ELF-1 (cell line): ENCODE data around the gene HEPH.
"Not testable (repeated sequence)": the region's sequence is repeated elsewhere in the genome, so short reads cannot be mapped to it uniquely, and the experiment has no call there.

Source experiments
- DNase-seq: peaks from one replicate; pipeline ENCODE4 v3.0.0-alpha.2; 2016; ENCODE audit warnings: low read depth, low spot score

HEPH gene, protein sequence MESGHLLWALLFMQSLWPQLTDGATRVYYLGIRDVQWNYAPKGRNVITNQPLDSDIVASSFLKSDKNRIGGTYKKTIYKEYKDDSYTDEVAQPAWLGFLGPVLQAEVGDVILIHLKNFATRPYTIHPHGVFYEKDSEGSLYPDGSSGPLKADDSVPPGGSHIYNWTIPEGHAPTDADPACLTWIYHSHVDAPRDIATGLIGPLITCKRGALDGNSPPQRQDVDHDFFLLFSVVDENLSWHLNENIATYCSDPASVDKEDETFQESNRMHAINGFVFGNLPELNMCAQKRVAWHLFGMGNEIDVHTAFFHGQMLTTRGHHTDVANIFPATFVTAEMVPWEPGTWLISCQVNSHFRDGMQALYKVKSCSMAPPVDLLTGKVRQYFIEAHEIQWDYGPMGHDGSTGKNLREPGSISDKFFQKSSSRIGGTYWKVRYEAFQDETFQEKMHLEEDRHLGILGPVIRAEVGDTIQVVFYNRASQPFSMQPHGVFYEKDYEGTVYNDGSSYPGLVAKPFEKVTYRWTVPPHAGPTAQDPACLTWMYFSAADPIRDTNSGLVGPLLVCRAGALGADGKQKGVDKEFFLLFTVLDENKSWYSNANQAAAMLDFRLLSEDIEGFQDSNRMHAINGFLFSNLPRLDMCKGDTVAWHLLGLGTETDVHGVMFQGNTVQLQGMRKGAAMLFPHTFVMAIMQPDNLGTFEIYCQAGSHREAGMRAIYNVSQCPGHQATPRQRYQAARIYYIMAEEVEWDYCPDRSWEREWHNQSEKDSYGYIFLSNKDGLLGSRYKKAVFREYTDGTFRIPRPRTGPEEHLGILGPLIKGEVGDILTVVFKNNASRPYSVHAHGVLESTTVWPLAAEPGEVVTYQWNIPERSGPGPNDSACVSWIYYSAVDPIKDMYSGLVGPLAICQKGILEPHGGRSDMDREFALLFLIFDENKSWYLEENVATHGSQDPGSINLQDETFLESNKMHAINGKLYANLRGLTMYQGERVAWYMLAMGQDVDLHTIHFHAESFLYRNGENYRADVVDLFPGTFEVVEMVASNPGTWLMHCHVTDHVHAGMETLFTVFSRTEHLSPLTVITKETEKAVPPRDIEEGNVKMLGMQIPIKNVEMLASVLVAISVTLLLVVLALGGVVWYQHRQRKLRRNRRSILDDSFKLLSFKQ

DNA sequence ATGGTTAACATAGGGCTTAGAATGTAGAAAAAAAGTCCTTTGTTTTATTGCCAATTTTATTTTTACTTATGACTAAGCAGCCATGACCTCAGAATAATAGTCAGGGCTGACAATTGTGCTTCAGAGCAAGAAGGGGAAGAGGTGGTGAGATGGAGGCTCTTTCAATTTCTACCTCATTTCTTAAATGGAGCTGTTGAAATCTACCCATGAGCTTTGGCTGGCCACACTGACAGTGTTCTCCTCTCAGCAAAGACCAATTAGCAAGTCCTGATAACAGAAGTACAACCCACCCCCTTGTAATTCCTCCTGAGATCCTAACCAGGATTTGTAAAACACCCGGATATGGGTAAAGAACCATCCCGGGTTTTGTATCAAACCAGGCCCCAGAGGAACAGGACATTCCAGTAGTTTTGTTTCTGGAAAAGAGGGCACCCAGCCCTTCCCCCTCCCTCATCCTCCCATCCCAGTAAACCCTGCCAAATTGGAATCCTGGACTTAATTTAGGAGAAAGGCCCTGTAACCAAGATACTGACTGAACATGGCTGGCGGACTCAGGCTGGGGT lies at the start of gene HEPH:
TSS of gene HEPH (plus strand) at position 399 of the 563 bp plus-strand sequence. CDS start 6,324 bp downstream, outside the sequence.
- DNase-seq, result peak; percentile 72

DNA sequence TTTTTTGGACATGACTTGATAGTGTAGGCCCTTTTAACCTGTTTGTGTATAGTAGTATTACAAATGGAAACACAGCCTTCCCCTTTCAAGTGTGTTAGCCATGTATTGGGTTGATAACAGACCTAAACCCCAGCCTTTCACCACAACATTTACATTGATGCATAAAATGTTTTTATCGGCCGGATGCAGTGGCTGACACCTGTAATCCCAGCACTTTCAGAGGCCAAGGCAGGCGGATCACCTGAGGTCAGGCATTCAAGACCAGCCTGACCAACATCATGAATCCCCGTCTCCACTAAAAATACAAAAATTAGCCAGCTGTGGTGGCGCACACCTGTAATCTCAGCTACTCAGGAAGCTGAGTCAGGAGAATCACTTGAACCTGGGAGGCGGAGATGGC lies 45.3 kb upstream of the HEPH start:
- DNase-seq, result not testable (repeated sequence)

DNA sequence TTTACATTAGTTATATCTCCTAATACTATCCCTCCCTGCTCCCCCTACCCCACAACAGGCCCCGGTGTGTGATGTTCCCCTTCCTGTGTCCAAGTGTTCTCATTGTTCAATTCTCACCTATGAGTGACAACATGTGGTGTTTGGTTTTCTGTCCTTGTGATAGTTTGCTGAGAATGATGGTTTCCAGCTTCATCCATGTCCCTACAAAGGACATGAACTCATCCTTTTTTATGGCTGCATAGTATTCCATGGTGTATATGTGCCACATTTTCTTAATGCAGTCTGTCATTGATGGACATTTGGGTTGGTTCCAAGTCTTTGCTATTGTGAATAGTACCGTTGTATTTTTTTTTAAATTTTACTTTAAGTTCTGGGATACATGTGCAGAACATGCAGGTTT lies 42.7 kb upstream of the HEPH start:
- DNase-seq, result not testable (repeated sequence)

DNA sequence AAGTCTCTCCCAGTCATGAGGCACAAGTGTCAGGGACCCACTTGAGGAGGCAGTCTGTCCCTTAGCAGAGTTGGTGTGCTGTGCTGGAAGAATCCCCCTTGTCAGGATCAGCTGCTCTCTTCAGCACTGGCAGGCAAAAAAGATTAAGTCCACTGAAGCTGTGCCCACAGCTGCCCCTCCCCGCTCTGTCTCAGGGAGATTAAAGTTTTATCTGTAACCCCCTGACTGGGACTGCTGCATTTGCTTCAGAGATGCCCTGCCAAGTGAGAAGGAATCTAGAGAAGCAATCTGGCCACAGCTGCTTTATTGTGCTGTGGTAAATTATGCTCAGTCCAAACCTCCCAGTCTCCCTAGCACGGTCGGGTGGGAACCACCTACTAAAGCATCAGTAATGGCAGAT lies 37.4 kb upstream of the HEPH start:
- no peak for DNase-seq

DNA sequence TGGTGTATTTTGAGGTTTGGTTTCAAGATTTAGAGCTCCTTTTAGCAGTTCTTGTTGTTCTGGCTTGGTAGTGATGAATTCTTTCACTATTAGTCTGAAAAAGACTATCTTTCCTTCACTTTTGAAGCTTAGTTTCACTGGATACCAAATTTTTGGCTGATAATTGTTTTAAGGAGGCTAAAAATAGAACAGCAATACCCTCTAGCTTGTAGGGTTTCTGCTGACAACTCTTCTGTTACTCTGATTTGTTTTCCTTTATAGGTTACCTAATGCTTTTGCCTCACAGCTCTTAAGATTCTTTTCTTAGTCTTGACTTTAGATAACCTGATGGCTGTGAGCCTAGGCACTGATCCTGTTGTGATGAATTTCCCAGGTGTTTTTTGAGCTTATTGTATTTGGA lies 33.6 kb upstream of the HEPH start:
- no peak for DNase-seq

DNA sequence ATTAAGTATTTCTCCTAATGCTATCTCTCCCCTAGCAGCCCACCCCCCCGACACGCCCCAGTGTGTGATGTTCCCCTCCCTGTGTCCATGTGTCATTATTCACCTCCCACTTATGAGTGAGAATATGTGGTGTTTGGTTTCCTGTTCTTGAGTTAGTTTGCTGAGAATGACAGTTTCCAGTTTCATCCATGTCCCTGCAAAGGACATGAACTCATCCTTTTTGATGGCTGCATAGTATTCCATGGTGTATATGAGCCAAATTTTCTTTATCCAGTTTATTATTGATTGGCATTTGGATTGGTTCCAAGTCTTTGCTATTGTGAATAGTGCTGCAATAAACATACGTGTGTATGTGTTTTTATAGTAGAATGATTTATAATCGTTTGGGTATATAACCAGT lies 28.8 kb upstream of the HEPH start:
- DNase-seq, result not testable (repeated sequence)

DNA sequence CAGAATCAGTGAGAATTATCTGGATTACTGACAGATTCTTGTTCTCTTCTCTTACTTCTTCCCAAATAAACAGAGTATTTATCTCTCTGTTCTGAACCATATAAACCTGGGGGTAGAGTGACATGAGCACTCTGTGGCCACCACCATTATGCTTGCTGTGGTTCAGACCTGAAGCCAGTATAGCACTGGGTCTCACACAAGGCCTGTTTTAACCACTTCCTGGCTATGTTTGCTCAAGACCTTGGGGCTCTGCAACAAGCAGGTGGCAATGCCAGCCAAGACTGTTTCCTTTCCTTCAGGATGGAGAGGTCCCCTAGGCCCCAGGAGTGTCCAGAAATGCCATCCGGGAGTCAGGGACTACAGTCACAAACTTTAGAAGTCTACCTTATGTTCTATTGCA lies 21.7 kb upstream of the HEPH start:
- DNase-seq, result no peak

DNA sequence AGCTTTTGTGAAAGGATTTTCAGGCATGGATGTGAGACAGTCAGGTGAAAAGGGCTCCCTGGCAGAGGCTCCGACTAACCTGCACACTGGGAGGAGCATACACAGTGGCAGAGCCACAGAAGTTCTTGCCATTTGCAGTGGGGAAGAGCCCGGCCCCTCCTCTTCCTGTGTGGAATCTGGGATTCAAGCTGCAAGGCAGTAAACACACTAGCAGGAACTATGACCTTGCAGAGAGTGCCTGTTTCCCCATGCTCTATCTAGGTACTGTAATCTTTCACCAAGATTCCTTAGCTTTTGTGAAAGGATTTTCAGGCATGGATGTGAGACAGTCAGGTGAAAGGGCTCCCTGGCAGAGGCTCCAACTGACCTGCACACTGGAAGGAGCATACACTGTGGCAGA lies 19.8 kb upstream of the HEPH start:
- no peak for DNase-seq

DNA sequence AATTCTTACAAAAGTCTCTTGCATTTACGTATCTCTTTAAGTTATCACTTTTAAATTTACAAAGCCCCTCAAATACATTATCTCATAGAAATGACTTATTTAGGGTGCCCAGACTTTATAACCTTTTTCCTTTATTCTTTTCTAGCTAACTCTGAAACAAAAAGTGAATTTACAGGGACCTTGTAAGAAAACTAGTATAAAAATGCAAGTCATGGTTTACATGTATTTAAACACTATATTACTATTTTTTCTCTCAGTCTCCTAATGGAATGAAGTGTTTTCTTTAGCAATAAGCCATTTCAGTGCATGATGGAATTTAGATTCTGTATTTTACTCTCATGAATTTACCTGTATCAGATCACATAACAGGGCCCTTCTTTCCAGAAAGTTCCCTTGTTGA lies 14.5 kb upstream of the HEPH start:
- no peak for DNase-seq

DNA sequence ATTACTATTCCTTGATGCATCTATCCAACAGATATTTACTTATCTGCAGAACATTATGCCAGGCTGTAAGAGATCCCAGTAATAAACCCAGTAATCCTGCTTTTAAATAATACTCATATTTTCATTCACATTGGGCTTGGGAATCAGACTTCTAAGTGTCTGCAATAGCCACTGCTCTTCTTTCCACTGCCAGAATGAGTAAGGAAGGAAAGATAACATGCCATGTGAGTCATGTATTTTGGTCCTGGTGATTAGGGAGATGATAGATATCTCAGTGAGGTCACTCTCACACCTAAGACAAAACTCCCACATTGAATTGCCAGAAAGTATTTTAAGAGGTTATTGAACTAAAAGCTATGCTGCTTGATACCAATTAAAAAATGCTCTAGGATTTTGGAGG lies 13.9 kb upstream of the HEPH start:
- DNase-seq, result no peak

DNA sequence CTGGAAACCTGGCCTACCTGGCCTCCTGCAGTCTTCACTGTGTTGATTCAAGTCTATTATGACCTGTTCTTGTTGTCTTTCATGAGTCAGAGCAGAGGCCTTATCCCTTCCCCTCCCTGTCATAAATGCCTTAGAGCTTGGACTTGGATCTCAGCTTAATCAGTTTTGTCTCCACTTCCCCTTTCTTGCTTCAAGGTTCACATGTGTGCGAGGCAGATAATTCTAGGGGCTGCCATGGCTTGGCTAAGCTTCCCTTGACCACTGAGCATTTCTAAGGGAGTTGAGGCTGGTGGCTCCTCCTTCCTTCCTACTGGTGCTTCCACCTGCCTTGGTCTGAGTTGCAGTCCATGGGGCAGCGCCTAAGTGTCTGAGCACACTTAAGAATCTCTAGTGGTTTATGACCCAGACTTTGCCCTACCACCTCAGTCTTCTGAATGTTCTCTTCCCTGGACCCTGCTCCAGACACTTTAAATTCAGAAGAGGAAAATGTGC lies 1.7 kb upstream of the HEPH start:
- DNase-seq, result no peak

DNA sequence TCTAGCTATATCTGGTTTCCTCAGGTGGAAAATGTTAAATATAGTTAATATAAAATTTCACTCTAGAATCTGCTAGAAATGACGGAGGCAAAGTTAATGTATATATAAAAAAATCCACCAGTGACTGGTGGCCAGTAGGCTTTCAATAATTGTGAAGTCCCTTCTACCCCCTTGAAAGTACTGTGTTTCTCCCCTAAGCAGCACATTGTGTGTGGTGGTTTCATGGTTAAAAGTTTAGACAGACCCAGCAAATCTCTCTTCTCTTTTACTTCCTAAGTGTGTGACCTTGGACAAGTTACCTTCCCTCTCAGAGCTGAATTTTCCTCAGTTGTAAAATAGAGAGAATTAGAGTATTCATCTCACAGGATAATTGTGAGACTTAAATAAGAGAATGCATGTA lies 600 bp upstream of the HEPH start:
- DNase-seq, result no peak

DNA sequence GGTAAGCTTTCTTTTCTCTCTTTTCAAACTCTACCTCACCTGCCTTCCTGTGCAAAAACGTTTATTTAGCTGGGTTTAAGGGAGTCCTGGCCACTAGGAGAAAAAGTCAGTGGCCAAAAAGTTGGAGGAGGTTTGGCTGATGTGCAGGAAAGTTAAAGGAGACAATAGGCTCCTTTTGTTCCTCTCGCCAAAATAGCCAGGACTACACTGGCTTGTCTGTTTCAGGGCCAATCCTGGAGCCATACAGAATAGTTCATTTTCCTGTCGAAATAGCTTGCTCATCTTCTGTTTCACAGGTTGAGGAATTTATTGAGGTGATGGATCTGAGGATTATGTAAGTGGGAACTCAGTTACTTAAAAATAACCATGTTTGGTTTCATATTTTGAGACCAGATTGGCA lies 423 bp downstream of the HEPH start:
- DNase-seq, result no peak

DNA sequence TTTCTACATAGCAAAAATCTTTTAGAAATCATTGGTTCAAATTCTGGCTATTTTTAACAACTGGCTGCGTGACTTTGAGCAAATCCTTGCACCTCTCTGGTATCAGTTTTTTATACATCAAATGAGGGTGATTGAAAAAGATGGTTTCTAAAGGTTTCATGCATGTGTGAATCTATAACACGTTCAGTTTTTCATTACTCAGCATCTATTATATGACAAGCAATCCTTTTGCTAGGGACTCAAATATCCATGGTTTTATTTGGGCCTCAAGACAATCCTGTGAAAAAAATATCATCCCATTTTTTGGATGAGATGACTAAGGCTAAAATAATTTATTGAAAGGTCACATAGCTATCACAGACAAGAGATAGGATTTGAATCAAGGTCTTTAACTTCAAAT lies 884 bp downstream of the HEPH start:
- no peak for DNase-seq

DNA sequence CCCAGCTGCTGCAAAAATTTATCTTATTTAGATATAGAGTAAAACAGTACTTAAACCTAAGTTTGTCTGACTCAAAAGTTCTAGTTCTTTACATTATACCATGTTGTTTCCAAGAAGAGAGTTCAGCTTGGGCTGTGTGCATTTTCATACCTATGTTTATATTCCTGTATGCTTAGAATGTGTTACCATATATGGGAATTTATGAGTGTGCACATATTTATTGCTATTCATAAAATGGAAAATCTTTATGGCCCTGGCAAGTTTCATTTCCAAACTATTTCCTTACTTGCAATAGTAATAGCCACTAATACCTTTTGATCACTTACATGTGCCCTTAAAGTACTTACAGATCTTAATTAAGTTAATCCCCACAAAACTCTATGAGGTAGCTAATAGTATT lies 2.6 kb downstream of the HEPH start:
- DNase-seq, result no peak

DNA sequence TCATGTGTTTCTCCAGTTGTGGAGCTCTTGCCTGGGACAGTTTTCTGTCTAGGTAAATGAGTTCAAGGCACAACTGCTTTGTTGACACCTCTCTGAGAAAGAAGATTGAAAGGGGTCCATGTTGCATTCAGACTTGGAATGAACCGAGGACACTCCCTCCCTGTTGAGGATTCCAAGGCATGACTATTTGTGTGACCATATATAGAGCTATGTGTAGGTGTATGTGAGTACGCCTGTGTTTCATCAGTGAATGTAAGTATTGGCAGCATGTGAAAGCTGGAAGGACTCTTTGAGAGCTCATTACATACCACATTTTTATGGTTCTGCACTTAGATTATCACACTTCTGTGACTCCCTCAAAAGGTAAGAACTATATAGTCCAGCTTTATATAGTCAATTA lies 3.4 kb downstream of the HEPH start:
- no peak for DNase-seq

DNA sequence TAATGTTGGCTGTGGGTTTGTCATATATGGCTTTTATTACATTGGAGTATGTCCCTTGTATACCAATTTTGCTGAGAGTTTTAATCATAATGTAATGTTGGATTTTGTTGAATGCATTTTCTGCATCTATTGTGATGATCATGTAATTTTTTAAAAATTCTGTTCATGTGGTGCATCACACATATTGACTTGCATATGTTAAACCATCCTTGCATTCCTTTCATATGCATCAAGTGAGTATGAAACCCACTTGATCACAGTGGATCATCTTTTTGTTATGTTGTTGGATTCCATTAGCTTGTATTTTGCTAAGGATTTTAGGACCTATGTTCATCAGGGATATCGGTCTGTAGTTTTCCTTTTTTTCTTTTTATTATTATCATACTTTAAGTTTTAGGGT lies 12.1 kb downstream of the HEPH start:
- no peak for DNase-seq

DNA sequence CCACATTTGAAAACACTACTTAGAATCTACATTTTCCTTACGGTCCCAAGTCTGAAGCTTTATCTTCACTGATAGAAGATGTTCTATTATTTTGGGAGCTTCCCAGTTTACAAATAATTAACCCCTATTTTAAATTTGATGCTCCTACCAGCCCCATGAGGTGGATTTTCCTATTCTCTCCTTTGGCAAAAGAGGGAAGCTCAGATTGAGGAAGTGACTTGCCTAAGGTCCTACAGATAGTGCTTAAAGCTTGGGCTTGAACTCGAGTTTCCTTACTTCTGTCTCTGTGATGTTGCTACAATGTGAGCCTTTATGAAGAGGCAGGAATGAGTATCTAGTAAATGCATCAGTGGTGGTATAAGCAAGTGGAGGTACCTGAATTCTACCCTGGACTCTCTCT lies 27.5 kb downstream of the HEPH start:
- DNase-seq, result no peak

DNA sequence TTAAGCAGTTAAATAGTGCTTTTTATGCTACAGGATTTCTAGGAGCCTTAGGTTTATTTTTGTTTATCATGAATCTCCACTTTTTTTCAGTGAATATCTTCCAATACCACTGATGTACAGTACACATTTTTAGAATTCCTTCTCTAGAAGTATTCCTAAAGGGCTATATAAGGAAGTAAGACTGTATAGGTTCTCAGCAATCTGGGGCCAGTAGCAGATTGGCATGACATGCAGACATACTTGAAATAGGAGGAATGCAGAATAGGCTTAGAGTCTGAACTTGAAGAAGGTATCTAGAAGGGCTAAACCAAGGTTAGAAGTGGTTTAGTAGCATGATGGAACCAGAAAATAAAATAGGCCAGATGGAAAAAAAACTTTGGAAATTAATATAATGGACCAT lies 29.8 kb downstream of the HEPH start:
- no peak for DNase-seq

DNA sequence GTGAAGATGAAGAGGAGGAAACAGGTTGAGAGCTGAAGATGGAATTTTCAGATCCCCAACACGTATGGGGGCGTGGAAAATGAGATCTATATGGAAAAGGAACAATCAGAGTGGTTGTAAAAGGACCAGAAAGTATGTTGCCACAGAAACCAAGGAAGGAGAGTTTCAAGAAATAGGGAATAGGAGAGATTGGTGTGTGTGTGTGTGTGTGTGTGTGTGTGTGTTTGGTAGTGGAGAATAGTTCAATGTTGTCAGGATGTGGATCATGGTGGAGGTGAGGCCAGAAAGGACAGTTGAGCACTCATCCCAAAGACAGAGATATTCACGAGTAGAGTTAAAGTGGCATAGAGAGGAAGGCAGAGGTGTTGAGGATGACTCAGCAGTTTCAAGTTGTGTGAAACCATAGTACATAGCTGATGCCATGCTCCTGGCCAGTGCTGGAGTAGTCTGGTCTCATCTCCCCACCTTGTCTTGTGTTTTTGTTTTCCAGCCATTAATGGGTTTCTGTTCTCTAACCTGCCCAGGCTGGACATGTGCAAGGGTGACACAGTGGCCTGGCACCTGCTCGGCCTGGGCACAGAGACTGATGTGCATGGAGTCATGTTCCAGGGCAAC lies 36.1 kb downstream of the HEPH start:
- no peak for DNase-seq
